Tibial nerve (tissue), 3 donors: Measurements from ENCODE around the gene PTN.

Experiments
- POLR2A ChIP-seq, 2 donors: fragments of 450-650 bp; IDR thresholded peaks; one replicate each; pipeline ENCODE4 v1.6.1; 2017; ENCODE audit warnings: antibody characterized with exemption in 2 of 2, mild to moderate bottlenecking in 2 of 2, moderate library complexity in 2 of 2
- TF ChIP-seq, protein P1 (sequence below), 5 experiments: fragments of 200-600 bp in 3 of 5; fragments of 450-650 bp in 2 of 5; sonication (generic) in 3 of 5; IDR thresholded peaks; one replicate each; pipeline ENCODE4 v1.5.1; 2016 to 2019; ENCODE audit warnings: antibody characterized with exemption in 5 of 5, mild to moderate bottlenecking in 3 of 5, moderate library complexity in 2 of 5

DNA sequence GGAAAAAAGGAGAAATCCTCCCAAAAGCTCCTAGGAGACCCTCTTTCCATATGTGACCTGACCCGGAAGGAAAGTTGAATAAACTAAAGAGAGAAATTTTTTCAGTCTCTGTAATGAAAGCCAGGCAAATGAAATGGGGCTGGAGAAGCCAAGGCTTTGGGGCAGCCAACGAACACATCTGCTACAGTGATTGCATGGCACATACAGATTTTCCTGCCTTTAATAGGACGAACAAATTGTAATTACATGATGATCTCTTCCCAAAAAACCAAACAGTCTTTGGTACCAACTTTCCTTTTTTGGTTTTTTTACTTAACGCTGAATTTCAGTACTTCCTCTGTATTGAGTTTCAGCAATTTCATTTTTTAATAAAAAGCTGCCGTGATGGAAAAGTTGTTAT lies 23.5 kb upstream of the PTN start:
- no peak for TF ChIP-seq POLR2A (IDR thresholded peaks at IDR 0.05)
- TF ChIP-seq, protein P1, sequence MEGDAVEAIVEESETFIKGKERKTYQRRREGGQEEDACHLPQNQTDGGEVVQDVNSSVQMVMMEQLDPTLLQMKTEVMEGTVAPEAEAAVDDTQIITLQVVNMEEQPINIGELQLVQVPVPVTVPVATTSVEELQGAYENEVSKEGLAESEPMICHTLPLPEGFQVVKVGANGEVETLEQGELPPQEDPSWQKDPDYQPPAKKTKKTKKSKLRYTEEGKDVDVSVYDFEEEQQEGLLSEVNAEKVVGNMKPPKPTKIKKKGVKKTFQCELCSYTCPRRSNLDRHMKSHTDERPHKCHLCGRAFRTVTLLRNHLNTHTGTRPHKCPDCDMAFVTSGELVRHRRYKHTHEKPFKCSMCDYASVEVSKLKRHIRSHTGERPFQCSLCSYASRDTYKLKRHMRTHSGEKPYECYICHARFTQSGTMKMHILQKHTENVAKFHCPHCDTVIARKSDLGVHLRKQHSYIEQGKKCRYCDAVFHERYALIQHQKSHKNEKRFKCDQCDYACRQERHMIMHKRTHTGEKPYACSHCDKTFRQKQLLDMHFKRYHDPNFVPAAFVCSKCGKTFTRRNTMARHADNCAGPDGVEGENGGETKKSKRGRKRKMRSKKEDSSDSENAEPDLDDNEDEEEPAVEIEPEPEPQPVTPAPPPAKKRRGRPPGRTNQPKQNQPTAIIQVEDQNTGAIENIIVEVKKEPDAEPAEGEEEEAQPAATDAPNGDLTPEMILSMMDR (IDR thresholded peaks at IDR 0.05) = no peak
